HG03565 (cell line): ENCODE data around the gene MIGA2.
"Not testable (repeated sequence)": the region's sequence is repeated elsewhere in the genome, so short reads cannot be mapped to it uniquely, and the experiment has no call there.

Source experiments
- ATAC-seq: cut with Tn5 transposase; IDR thresholded peaks from one replicate; pipeline ENCODE4 v1.9.1; 2021; ENCODE audit warnings: mild to moderate bottlenecking, moderate library complexity; ENCODE audit not compliant: unreplicated experiment

The MIGA2 gene

GRCh38 chr9:129036241-129036922 lies at the start of gene MIGA2:
MIGA2 (plus strand) TSS chr9:129036626; CDS start chr9:129040595, 3,969 bp downstream.
- ATAC-seq, result peak; percentile 94

GRCh38 chr9:128986671-128987070 lies 49.8 kb upstream of the MIGA2 start:
- no peak for ATAC-seq

- ATAC-seq, result no peak
Observed at GRCh38 chr9:128987805-128988204, 48.6 kb upstream of the MIGA2 start.

GRCh38 chr9:128992995-128993394 lies 43.4 kb upstream of the MIGA2 start:
- ATAC-seq, result no peak

- ATAC-seq, result no peak
Observed at GRCh38 chr9:128995791-128996190, 40.6 kb upstream of the MIGA2 start.

GRCh38 chr9:128998462-128998861 lies 38.0 kb upstream of the MIGA2 start:
- ATAC-seq, result no peak

GRCh38 chr9:128999581-129000206 lies 36.7 kb upstream of the MIGA2 start:
- no peak for ATAC-seq

- no peak for ATAC-seq
Observed at GRCh38 chr9:129001504-129002325, 34.7 kb upstream of the MIGA2 start.

- ATAC-seq, result no peak
Observed at GRCh38 chr9:129002992-129003391, 33.4 kb upstream of the MIGA2 start.

GRCh38 chr9:129004173-129004572 lies 32.3 kb upstream of the MIGA2 start:
- not testable (repeated sequence) for ATAC-seq

GRCh38 chr9:129005336-129005997 lies 31.0 kb upstream of the MIGA2 start:
- no peak for ATAC-seq

- no peak for ATAC-seq
Observed at GRCh38 chr9:129006328-129007034, 29.9 kb upstream of the MIGA2 start.

GRCh38 chr9:129007035-129007765 lies 29.2 kb upstream of the MIGA2 start:
- no peak for ATAC-seq

GRCh38 chr9:129007766-129008468 lies 28.5 kb upstream of the MIGA2 start:
- ATAC-seq, result no peak

- ATAC-seq, result no peak
Observed at GRCh38 chr9:129008469-129008965, 27.9 kb upstream of the MIGA2 start.

- ATAC-seq, result no peak
Observed at GRCh38 chr9:129008986-129009583, 27.3 kb upstream of the MIGA2 start.

- ATAC-seq, result no peak
Observed at GRCh38 chr9:129009584-129010141, 26.8 kb upstream of the MIGA2 start.

- no peak for ATAC-seq
Observed at GRCh38 chr9:129010267-129010975, 26.0 kb upstream of the MIGA2 start.
